ENCODE results near the gene ATF7IP.
A peak's percentile ranks its signal among the peaks of the same experiment; 100 is the strongest.
"Not testable (repeated sequence)": the region's sequence is repeated elsewhere in the genome, so short reads cannot be mapped to it uniquely, and the experiment has no call there.

The ATF7IP gene

GRCh38 chr12:14369311-14369710 lies 3.8 kb downstream of the ATF7IP start:
- DNase-seq, result no peak

- no peak for DNase-seq
Measured at GRCh38 chr12:14373217-14373616, 7.7 kb downstream of the ATF7IP start.

GRCh38 chr12:14379508-14379907 lies 14.0 kb downstream of the ATF7IP start:
- no peak for DNase-seq

- peak; percentile 41 for DNase-seq
Measured at GRCh38 chr12:14384783-14385638, 19.5 kb downstream of the ATF7IP start.

- no peak for DNase-seq
Measured at GRCh38 chr12:14387219-14387871, 21.9 kb downstream of the ATF7IP start.

GRCh38 chr12:14390449-14390848 lies 25.0 kb downstream of the ATF7IP start:
- DNase-seq, result no peak

GRCh38 chr12:14390870-14391530 lies 25.5 kb downstream of the ATF7IP start:
- DNase-seq, result no peak

- no peak for DNase-seq
Measured at GRCh38 chr12:14393751-14394150, 28.3 kb downstream of the ATF7IP start.

GRCh38 chr12:14394317-14395073 lies 29.0 kb downstream of the ATF7IP start:
- DNase-seq, result no peak

GRCh38 chr12:14395074-14395778 lies 29.7 kb downstream of the ATF7IP start:
- no peak for DNase-seq

- peak; percentile 14 for DNase-seq
Measured at GRCh38 chr12:14396071-14396470, 30.6 kb downstream of the ATF7IP start.

- no peak for DNase-seq
Measured at GRCh38 chr12:14399871-14400270, 34.4 kb downstream of the ATF7IP start.

- no peak for DNase-seq
Measured at GRCh38 chr12:14400599-14400998, 35.1 kb downstream of the ATF7IP start.

- not testable (repeated sequence) for DNase-seq
Measured at GRCh38 chr12:14401267-14401666, 35.8 kb downstream of the ATF7IP start.

- no peak for DNase-seq
Measured at GRCh38 chr12:14402697-14403096, 37.2 kb downstream of the ATF7IP start.

- no peak for DNase-seq
Measured at GRCh38 chr12:14403293-14403692, 37.8 kb downstream of the ATF7IP start.

- DNase-seq, result no peak
Measured at GRCh38 chr12:14403711-14404196, 38.3 kb downstream of the ATF7IP start.

- DNase-seq, result not testable (repeated sequence)
Measured at GRCh38 chr12:14405407-14405806, 39.9 kb downstream of the ATF7IP start.

- no peak for DNase-seq
Measured at GRCh38 chr12:14408208-14408607, 42.7 kb downstream of the ATF7IP start.

GRCh38 chr12:14410177-14410576 lies 44.7 kb downstream of the ATF7IP start:
- DNase-seq, result no peak

- DNase-seq, result peak; percentile 16
Measured at GRCh38 chr12:14410841-14411569, 45.5 kb downstream of the ATF7IP start.

Measured in activated gamma-delta T cell treated with Interleukin-2 at 50 U/mL for 16 hours (primary cell).